ENCODE results near the gene NAPB.
A peak's percentile ranks its signal among the peaks of the same experiment; 100 is the strongest.

Gene NAPB

GRCh38 chr20:23340524-23340923 lies 80.8 kb downstream of the NAPB start:
- DNase-seq: peak; percentile 87

GRCh38 chr20:23339986-23340385 lies 81.3 kb downstream of the NAPB start:
- DNase-seq: no peak

- no peak for DNase-seq
Observed at GRCh38 chr20:23337312-23337711, 84.0 kb downstream of the NAPB start.

GRCh38 chr20:23336476-23336875 lies 84.8 kb downstream of the NAPB start:
- no peak for DNase-seq

- DNase-seq: no peak
Observed at GRCh38 chr20:23335521-23335920, 85.8 kb downstream of the NAPB start.

- no peak for DNase-seq
Observed at GRCh38 chr20:23334111-23334510, 87.2 kb downstream of the NAPB start.

GRCh38 chr20:23332467-23332866 lies 88.8 kb downstream of the NAPB start:
- no peak for DNase-seq

- DNase-seq: no peak
Observed at GRCh38 chr20:23331450-23332350, 89.6 kb downstream of the NAPB start.

- no peak for DNase-seq
Observed at GRCh38 chr20:23327617-23328333, 93.5 kb downstream of the NAPB start.

- no peak for DNase-seq
Observed at GRCh38 chr20:23326774-23327173, 94.5 kb downstream of the NAPB start.

GRCh38 chr20:23325107-23325506 lies 96.2 kb downstream of the NAPB start:
- no peak for DNase-seq
